ENCODE measurements around the gene TMC5.
"Not testable (repeated sequence)": the region's sequence is repeated elsewhere in the genome, so short reads cannot be mapped to it uniquely, and the experiment has no call there.

TMC5 gene

DNA sequence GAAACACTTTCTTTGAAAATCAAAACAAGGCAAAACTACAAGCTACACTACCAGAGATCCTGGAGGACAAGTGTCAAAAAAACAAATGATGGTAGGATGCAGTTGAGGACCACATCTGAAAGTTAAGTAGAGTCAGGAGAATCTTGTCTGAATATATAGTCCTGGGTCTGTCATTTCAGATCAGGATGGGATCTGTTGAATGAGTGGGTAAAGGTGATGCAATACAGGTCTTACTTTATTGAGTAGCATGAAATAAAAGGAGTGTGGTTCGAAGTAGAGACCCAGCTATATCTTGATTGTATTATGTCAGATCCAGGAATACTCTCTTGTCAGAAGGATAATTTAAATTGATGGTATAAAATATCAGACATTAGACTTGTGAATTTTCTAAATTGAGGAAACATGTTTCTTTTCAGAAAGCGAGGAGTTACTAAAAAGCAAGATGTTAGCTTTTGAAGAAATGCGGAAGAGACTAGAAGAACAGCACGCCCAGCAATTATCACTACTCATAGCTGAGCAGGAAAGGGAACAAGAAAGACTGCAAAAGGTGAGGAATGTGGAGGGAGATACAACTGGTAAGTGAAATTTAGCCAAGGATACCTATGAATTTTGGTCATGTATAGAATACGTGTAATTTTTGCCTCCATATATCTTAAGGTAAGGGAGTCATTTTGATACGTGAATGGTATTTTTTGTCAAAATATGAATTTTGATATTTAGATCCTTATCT lies 122.7 kb downstream of the TMC5 start:
- no peak for DNase-seq

DNA sequence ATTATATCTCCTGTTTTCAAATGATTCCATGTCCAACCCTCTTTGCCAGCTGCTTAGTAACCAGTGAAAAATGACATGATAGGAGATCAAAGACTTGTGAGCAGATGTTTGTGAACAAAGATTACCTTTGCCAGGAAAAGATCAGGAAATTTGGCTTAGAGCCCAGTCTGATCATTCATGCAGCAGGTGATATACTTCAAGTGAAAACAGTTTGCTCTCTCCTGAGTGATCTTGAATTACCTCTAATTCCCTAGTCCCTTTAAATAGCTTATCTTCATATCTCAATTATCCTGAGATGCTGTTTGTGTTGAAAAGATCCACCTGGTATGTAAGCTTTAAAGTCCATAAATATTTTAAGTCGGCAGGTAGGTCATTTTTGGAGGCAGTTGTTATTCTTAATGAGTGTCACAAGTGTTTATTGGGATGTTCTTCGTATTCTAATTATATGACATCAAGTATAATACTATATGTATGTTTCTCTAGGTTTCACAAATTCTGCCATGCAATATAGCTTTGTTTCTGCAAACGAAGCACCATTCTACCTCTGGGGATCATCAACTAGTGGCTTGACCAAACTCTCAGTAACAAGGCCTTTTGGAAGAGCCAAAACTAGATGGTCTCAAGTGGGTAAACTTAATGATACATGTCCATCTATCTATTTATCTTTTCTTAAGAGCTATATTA lies 124.6 kb downstream of the TMC5 start:
- DNase-seq, result no peak

DNA sequence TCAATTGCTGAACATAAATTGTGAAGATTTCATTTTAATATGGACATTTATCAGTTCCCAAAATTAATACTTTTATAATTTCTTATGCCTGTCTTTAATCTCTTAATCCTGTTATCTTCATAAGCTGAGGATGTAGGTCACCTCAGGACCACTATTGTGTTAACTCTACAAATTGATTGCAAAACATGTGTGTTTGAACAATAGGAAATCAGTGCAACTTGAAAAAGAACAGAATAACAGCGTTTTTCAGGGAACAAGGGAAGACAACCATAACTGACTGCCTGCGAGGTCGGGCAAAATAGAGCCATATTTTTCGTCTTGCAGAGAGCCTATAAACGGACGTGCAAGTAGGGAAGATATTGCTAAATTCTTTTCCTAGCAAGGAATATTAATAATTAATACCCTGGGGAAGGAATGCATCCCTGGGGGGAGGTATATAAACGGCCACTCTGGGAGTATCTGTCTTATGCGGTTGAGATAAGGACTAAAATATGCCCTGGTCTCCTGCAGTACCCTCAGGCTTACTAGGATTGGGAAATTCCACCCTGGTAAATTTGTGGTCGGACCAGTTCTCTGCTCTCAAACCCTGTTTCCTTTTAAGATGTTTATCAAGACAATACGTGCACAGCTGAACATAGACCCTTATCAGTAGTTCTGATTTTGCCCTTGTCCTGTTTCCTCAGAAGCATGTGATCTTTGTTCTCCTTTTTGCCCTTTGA lies 125.8 kb downstream of the TMC5 start:
- DNase-seq, result not testable (repeated sequence)

DNA sequence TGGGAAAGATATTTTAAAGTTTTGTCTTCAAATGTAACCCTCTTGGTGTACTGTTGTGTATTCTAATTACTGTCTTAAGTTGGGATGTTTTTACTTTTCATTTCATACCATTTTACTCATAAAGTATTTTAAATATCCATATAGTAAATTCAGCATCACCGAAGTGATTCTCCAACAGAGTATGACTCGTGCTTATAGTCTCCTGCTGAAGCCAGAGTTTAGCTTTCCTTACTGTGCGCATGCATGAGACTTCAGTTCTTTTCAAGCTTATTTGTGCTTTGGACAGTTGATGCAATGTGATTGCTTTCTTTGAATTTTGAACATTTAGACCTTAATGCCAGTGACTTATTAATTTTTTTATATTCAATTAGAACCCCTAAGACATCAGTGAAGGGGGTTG lies 130.5 kb downstream of the TMC5 start:
- DNase-seq, result no peak

All from right kidney (tissue), 1 donor.